Stimulated activated CD8-positive, alpha-beta memory T cell treated with anti-CD3 and anti-CD28 coated beads, Interleukin-12 subunit alpha, Interleukin-12 subunit beta, amount 100 ng/mL, for 4 hours (primary cell): ENCODE measurements around the gene SMYD3.

Experiments used
- DNase-seq: peaks from one replicate; pipeline ENCODE4 v3.0.0-alpha.2; 2020; ENCODE audit warnings: low read depth

SMYD3 gene

GRCh38 chr1:246146804-246147523 lies 360.1 kb downstream of the SMYD3 start:
- no peak for DNase-seq

- no peak for DNase-seq
These were observed 361.2 kb downstream of the SMYD3 start for GRCh38 chr1:246145900-246146299.

- no peak for DNase-seq
These were observed 362.1 kb downstream of the SMYD3 start for GRCh38 chr1:246144931-246145330.

GRCh38 chr1:246142320-246142893 lies 364.7 kb downstream of the SMYD3 start:
- no peak for DNase-seq

GRCh38 chr1:246141306-246141705 lies 365.8 kb downstream of the SMYD3 start:
- DNase-seq: no peak

GRCh38 chr1:246139745-246140182 lies 367.3 kb downstream of the SMYD3 start:
- DNase-seq: no peak

- no peak for DNase-seq
These were observed 368.3 kb downstream of the SMYD3 start for GRCh38 chr1:246138781-246139180.

- DNase-seq: no peak
These were observed 370.6 kb downstream of the SMYD3 start for GRCh38 chr1:246136477-246136876.

GRCh38 chr1:246134789-246135188 lies 372.3 kb downstream of the SMYD3 start:
- DNase-seq: no peak

GRCh38 chr1:246131095-246131494 lies 376.0 kb downstream of the SMYD3 start:
- DNase-seq: no peak

GRCh38 chr1:246128494-246129069 lies 378.5 kb downstream of the SMYD3 start:
- DNase-seq: no peak

GRCh38 chr1:246126580-246126979 lies 380.5 kb downstream of the SMYD3 start:
- no peak for DNase-seq

GRCh38 chr1:246122071-246122470 lies 385.0 kb downstream of the SMYD3 start:
- DNase-seq: no peak

GRCh38 chr1:246121533-246121932 lies 385.5 kb downstream of the SMYD3 start:
- no peak for DNase-seq

GRCh38 chr1:246117066-246117791 lies 389.9 kb downstream of the SMYD3 start:
- DNase-seq: no peak

- no peak for DNase-seq
These were observed 392.7 kb downstream of the SMYD3 start for GRCh38 chr1:246114369-246114768.

- DNase-seq: no peak
These were observed 393.5 kb downstream of the SMYD3 start for GRCh38 chr1:246113555-246114095.

- DNase-seq: no peak
These were observed 395.5 kb downstream of the SMYD3 start for GRCh38 chr1:246111570-246111969.

GRCh38 chr1:246110343-246111219 lies 396.5 kb downstream of the SMYD3 start:
- DNase-seq: no peak

- no peak for DNase-seq
These were observed 398.7 kb downstream of the SMYD3 start for GRCh38 chr1:246108278-246108925.
